Colonic mucosa (tissue), 4 donors: ENCODE results near the gene CDKAL1. TPM values are rescaled to one million over a fixed set of nuclear protein-coding genes. Genes with fewer than 3 reads are reported as not detected.
A peak's percentile ranks its signal among the peaks of the same experiment; 100 is the strongest.

Experiments
- DNase-seq: peaks from one replicate; pipeline ENCODE4 v3.0.0-alpha.2; 2020
- H3K27ac ChIP-seq: fragments of 200-600 bp; one replicate; pipeline ENCODE4 v1.8.0; 2021
- H3K27me3 ChIP-seq: fragments of 200-600 bp; one replicate; pipeline ENCODE4 v1.8.0; 2021
- H3K36me3 ChIP-seq: fragments of 200-600 bp; one replicate; pipeline ENCODE4 v1.8.0; 2021
- H3K4me1 ChIP-seq: fragments of 200-600 bp; one replicate; pipeline ENCODE4 v1.8.0; 2021; ENCODE audit warnings: mild to moderate bottlenecking
- H3K4me3 ChIP-seq: fragments of 200-600 bp; one replicate; pipeline ENCODE4 v1.8.0; 2021
- H3K9ac ChIP-seq, 2 donors: one replicate each; pipeline ENCODE4 v1.7.0; 2013; ENCODE audit warnings: control low read depth in 2 of 2, low read depth in 2 of 2, low read length in 2 of 2
- H3K9me3 ChIP-seq: fragments of 200-600 bp; one replicate; pipeline ENCODE4 v1.8.0; 2021
- CTCF ChIP-seq: fragments of 200-600 bp; IDR thresholded peaks from one replicate; pipeline ENCODE4 v1.8.0; 2022; ENCODE audit warnings: antibody characterized with exemption, mild to moderate bottlenecking
- intact Hi-C: fragments of 100-400 bp; cut with DNase I; formaldehyde crosslinking; loops from one replicate; pipeline ENCODE4 v1.14.1; 2022
- total RNA-seq, 2 donors: library from RNA; stranded (reverse); fragmentation: NEBNext Ultra II Directional in 1 of 2; extraction: Animal tissue kit (Norgen Biotek cat#: 25700) in 1 of 2; gene quantifications; one replicate each; pipeline ENCODE4 v1.2.1, GENCODE V29; 2021
- donor health status: healthy.
- donor health status: DM: no; HTN: no; CAD: no.
- donor health status: DM: no; HTN: no; CAD: no.

Gene CDKAL1
- total RNA-seq, 2 donors from 2014 or later, result 13.8 to 14.2 TPM

- intact Hi-C loops, result no loop called here
- Histone ChIP-seq H3K9me3 (no peaks in the 10 kb centered on the region), H3K4me3 (no peak overlapping the region), H3K27ac (no peak overlapping the region), H3K27me3 (no peaks in the 10 kb centered on the region), H3K9ac (no peak overlapping the region), H3K4me1 (no peaks in the 10 kb centered on the region), H3K36me3 (no peaks in the 10 kb centered on the region)
- DNase-seq, result no peak
- TF ChIP-seq CTCF, result no peak
These were observed 545.3 kb downstream of the CDKAL1 start for GRCh38 chr6:21079468-21080048.

- Histone ChIP-seq H3K4me1 (no peaks in the 10 kb centered on the region), H3K4me3 (no peak overlapping the region), H3K27me3 (no peaks in the 10 kb centered on the region), H3K9ac (no peak overlapping the region), H3K36me3 (no peaks in the 10 kb centered on the region), H3K9me3 (no peaks in the 10 kb centered on the region), H3K27ac (no peak overlapping the region)
- peak; percentile 35 for DNase-seq
- intact Hi-C loops, result no loop called here
- no peak for TF ChIP-seq CTCF
These were observed 546.0 kb downstream of the CDKAL1 start for GRCh38 chr6:21080221-21080620.

DNA sequence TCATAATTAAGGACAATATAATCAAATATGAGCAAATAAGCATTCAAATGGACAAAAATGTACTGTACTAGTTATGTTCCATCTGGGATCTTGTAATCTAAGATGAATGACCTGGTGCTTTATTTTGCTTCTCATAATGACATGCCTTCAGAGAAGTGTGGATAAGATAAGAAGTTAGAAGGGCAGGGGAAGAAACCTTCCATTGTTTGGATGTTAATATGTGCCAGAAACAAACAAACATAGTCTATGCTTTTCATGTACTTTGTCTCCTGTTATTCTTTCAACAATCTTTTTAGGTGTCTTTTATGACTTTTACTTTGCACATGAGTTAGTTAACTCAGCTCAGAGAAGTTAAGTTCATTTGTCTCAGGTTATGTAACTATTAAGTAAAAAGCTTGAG is 547.8 kb downstream of the CDKAL1 start:
- no peak overlapping the region for H3K27ac ChIP-seq
- no peak for DNase-seq
- H3K9me3 ChIP-seq, result no peaks in the 10 kb centered on the region
- H3K4me3 ChIP-seq, result no peak overlapping the region
- H3K9ac ChIP-seq, result no peak overlapping the region
- TF ChIP-seq CTCF, result no peak
- H3K27me3 ChIP-seq, result no peaks in the 10 kb centered on the region
- H3K36me3 ChIP-seq, result no peaks in the 10 kb centered on the region
- H3K4me1 ChIP-seq, result no peaks in the 10 kb centered on the region
- intact Hi-C loops, result no loop called here

DNA sequence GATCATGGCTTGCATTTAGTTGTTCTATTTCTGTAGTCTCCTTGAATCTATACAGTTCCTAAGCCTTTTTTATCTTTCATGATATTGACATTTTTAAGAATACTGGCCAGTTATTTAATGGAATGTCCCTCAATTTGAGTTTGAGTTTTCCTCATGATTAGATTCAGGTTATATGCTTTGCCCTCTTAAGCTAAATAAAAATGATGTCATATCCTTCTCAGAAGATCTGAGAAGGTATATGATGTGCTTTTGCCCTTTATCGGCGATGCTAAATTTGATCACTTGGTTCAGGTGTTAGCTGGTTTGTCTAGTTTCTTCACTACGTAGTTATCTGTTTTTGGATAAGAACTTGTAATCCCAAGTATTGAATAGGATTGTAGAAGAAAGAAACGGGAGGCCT is 549.5 kb downstream of the CDKAL1 start:
- Histone ChIP-seq H3K9ac (no peak overlapping the region), H3K27me3 (no peaks in the 10 kb centered on the region), H3K27ac (no peak overlapping the region), H3K4me1 (no peaks in the 10 kb centered on the region), H3K9me3 (no peaks in the 10 kb centered on the region), H3K4me3 (no peak overlapping the region), H3K36me3 (no peaks in the 10 kb centered on the region)
- intact Hi-C loops, result no loop called here
- DNase-seq, result no peak
- TF ChIP-seq CTCF, result no peak

DNA sequence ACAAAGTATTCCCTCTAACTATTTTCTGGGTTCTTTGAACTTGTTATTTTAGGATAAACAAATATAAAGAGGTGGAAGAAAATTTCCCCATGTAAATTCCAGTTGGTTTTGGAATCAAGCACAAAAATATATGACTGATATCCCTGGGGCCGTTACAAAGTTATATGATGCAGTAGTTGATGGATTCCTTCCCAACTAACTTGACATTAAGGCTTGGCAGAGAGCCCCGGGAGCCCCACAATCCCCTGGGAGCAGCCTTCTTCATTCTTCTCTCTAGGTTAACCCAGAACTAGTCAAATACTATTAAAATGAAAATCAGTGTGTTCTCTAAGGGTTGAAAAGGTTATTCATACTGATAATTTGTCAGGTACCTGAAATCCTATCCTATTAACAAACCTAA is 550.4 kb downstream of the CDKAL1 start:
- Histone ChIP-seq H3K27ac (no peak overlapping the region), H3K9me3 (no peaks in the 10 kb centered on the region), H3K4me1 (no peaks in the 10 kb centered on the region), H3K9ac (no peak overlapping the region), H3K27me3 (no peaks in the 10 kb centered on the region), H3K36me3 (no peaks in the 10 kb centered on the region), H3K4me3 (no peak overlapping the region)
- no peak for DNase-seq
- intact Hi-C loops, result no loop called here
- TF ChIP-seq CTCF, result no peak

DNA sequence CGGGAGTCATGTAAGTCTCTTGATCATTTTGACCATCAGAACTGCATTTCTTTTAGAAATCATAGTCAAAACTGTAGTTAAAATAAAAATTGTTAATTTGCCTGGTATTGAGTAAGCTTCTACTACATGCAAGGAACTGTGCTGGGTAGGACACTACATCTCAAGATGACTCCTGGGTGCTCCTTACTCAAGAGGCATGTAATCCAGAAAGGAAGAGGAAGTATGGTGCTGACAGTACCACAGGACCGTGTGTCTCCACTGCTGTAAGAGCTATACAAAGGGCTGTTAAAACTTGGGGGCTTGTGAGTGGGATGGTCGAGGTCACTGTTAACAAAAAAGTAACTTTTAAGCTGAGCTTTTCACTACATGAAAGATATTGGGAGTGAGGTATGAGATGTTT is 551.0 kb downstream of the CDKAL1 start:
- no peak for DNase-seq
- intact Hi-C loops, result no loop called here
- Histone ChIP-seq H3K4me1 (no peaks in the 10 kb centered on the region), H3K4me3 (no peak overlapping the region), H3K36me3 (no peaks in the 10 kb centered on the region), H3K9me3 (no peaks in the 10 kb centered on the region), H3K9ac (no peak overlapping the region), H3K27me3 (no peaks in the 10 kb centered on the region), H3K27ac (no peak overlapping the region)
- no peak for TF ChIP-seq CTCF
